Astrocyte of the hippocampus (primary cell): ENCODE data around the gene MCM6.
A peak's percentile ranks its signal among the peaks of the same experiment; 100 is the strongest.
"Not testable (repeated sequence)": the region's sequence is repeated elsewhere in the genome, so short reads cannot be mapped to it uniquely, and the experiment has no call there.

Source experiments
- DNase-seq: peaks from one replicate; pipeline ENCODE4 v3.0.0; 2011; ENCODE audit warnings: low read depth, low spot score

MCM6 gene

GRCh38 chr2:135876066-135876711, at the start of gene MCM6:
Gene MCM6, minus strand, starts transcription at chr2:135876443. Its CDS starts 78 bp downstream, at chr2:135876365.
- peak; percentile 99 for DNase-seq

GRCh38 chr2:135925571-135925970, 49.3 kb upstream of the MCM6 start:
- no peak for DNase-seq

- DNase-seq: peak; percentile 62
These were observed 40.0 kb upstream of the MCM6 start for GRCh38 chr2:135916207-135916606.

- no peak for DNase-seq
These were observed 38.2 kb upstream of the MCM6 start for GRCh38 chr2:135914485-135914884.

- DNase-seq: peak; percentile 59
These were observed 37.6 kb upstream of the MCM6 start for GRCh38 chr2:135913727-135914365.

- DNase-seq: no peak
These were observed 33.7 kb upstream of the MCM6 start for GRCh38 chr2:135909976-135910375.

- DNase-seq: no peak
These were observed 29.4 kb upstream of the MCM6 start for GRCh38 chr2:135905679-135906078.

GRCh38 chr2:135904341-135904989, 28.2 kb upstream of the MCM6 start:
- peak; percentile 71 for DNase-seq

- DNase-seq: no peak
These were observed 27.4 kb upstream of the MCM6 start for GRCh38 chr2:135903650-135904049.

- no peak for DNase-seq
These were observed 23.3 kb upstream of the MCM6 start for GRCh38 chr2:135899567-135899966.

GRCh38 chr2:135898234-135898786, 22.1 kb upstream of the MCM6 start:
- no peak for DNase-seq

GRCh38 chr2:135894930-135895329, 18.7 kb upstream of the MCM6 start:
- no peak for DNase-seq

GRCh38 chr2:135893374-135893794, 17.1 kb upstream of the MCM6 start:
- DNase-seq: no peak

- DNase-seq: no peak
These were observed 14.6 kb upstream of the MCM6 start for GRCh38 chr2:135890835-135891234.

GRCh38 chr2:135890149-135890548, 13.9 kb upstream of the MCM6 start:
- DNase-seq: no peak

- not testable (repeated sequence) for DNase-seq
These were observed 12.3 kb upstream of the MCM6 start for GRCh38 chr2:135888587-135888986.

- DNase-seq: no peak
These were observed 9.5 kb upstream of the MCM6 start for GRCh38 chr2:135885709-135886108.

- no peak for DNase-seq
These were observed 6.2 kb upstream of the MCM6 start for GRCh38 chr2:135882415-135882814.

- DNase-seq: not testable (repeated sequence)
These were observed 527 bp upstream of the MCM6 start for GRCh38 chr2:135876770-135877169.

GRCh38 chr2:135875491-135876065, 665 bp downstream of the MCM6 start:
- DNase-seq: peak; percentile 73

- no peak for DNase-seq
These were observed 1.4 kb downstream of the MCM6 start for GRCh38 chr2:135874777-135875365.

- no peak for DNase-seq
These were observed 5.7 kb downstream of the MCM6 start for GRCh38 chr2:135870571-135870970.
